H9 (cell line): ENCODE measurements around the gene TAS1R1. TPM values are rescaled to one million over a fixed set of nuclear protein-coding genes. Genes with fewer than 3 reads are reported as not detected.

Experiments used
- DNase-seq: peaks from one replicate; pipeline ENCODE4 v3.0.0-alpha.2; 2017
- H2AFZ ChIP-seq: one replicate; pipeline ENCODE4 v1.6.1; 2013; ENCODE audit warnings: mild to moderate bottlenecking, low read length, control low read depth, moderate library complexity
- H2AK5ac ChIP-seq: 2 replicates; pipeline ENCODE4 v1.6.1; 2013; ENCODE audit warnings: low read length, control low read depth, mixed read lengths; ENCODE audit not compliant: insufficient read length
- H2BK120ac ChIP-seq: one replicate; pipeline ENCODE4 v1.6.1; 2013; ENCODE audit warnings: low read depth, mild to moderate bottlenecking, low read length, control low read depth, inconsistent platforms; ENCODE audit not compliant: poor library complexity, severe bottlenecking
- H2BK12ac ChIP-seq: 2 replicates; pipeline ENCODE4 v1.6.1; 2013; ENCODE audit warnings: low read length, control low read depth, mixed read lengths, low read depth; ENCODE audit not compliant: insufficient read length
- H2BK15ac ChIP-seq: 2 replicates; pipeline ENCODE4 v1.6.1; 2013; ENCODE audit warnings: low read depth, low read length, control low read depth
- H2BK20ac ChIP-seq: one replicate; pipeline ENCODE4 v1.6.1; 2013; ENCODE audit warnings: low read depth, mild to moderate bottlenecking, low read length, control low read depth, inconsistent platforms; ENCODE audit not compliant: poor library complexity, severe bottlenecking
- H2BK5ac ChIP-seq: 2 replicates; pipeline ENCODE4 v1.6.1; 2013; ENCODE audit warnings: low read length, control low read depth, mixed read lengths; ENCODE audit not compliant: insufficient read length
- H3K14ac ChIP-seq: 2 replicates; pipeline ENCODE4 v1.6.1; 2013; ENCODE audit warnings: low read length, control low read depth; ENCODE audit not compliant: insufficient read depth
- H3K18ac ChIP-seq: 2 replicates; pipeline ENCODE4 v1.6.1; 2013; ENCODE audit warnings: low read depth, mild to moderate bottlenecking, mixed read lengths, low read length, control low read depth; ENCODE audit not compliant: insufficient read length
- H3K23ac ChIP-seq: 2 replicates; pipeline ENCODE4 v1.6.1; 2013; ENCODE audit warnings: low read length, control low read depth, mixed read lengths, low read depth; ENCODE audit not compliant: insufficient read length
- H3K23me2 ChIP-seq: 2 replicates; pipeline ENCODE4 v1.6.1; 2013; ENCODE audit warnings: low read depth, mild to moderate bottlenecking, mixed read lengths, low read length, control low read depth; ENCODE audit not compliant: insufficient read length, poor library complexity, severe bottlenecking
- H3K27ac ChIP-seq: 2 replicates; pipeline ENCODE4 v1.5.1; 2013; ENCODE audit warnings: low read length, control low read depth, mixed read lengths, low read depth; ENCODE audit not compliant: insufficient read length
- H3K27me3 ChIP-seq: 2 replicates; pipeline ENCODE4 v1.6.1; 2013; ENCODE audit warnings: low read length, control low read depth, inconsistent platforms; ENCODE audit not compliant: insufficient read depth
- H3K4ac ChIP-seq: 2 replicates; pipeline ENCODE4 v1.6.1; 2013; ENCODE audit warnings: low read depth, mild to moderate bottlenecking, control low read depth, inconsistent platforms, low read length, moderate library complexity
- H3K4me1 ChIP-seq: 2 replicates; pipeline ENCODE4 v1.6.1; 2013; ENCODE audit warnings: low read length, control low read depth, inconsistent platforms; ENCODE audit not compliant: insufficient read depth
- H3K4me2 ChIP-seq: 2 replicates; pipeline ENCODE4 v1.6.1; 2013; ENCODE audit warnings: low read length, control low read depth, mixed read lengths; ENCODE audit not compliant: insufficient read length, insufficient read depth
- H3K56ac ChIP-seq: 2 replicates; pipeline ENCODE4 v1.6.1; 2013; ENCODE audit warnings: low read depth, mild to moderate bottlenecking, mixed read lengths, low read length, control low read depth; ENCODE audit not compliant: insufficient read length
- H3K79me1 ChIP-seq: 2 replicates; pipeline ENCODE4 v1.6.1; 2013; ENCODE audit warnings: low read depth, mild to moderate bottlenecking, moderate library complexity, low read length, control low read depth, inconsistent platforms; ENCODE audit not compliant: insufficient read depth, poor library complexity, severe bottlenecking
- H3K79me2 ChIP-seq: 2 replicates; pipeline ENCODE4 v1.6.1; 2013; ENCODE audit warnings: low read length, control low read depth, inconsistent platforms; ENCODE audit not compliant: insufficient read depth
- H3K9ac ChIP-seq: 2 replicates; pipeline ENCODE4 v1.6.1; 2013; ENCODE audit warnings: low read length, control low read depth, mixed read lengths; ENCODE audit not compliant: insufficient read length; ENCODE audit errors: extremely low read depth
- H3K9me3 ChIP-seq: one replicate; pipeline ENCODE4 v1.6.1; 2013; ENCODE audit warnings: low read depth, low read length, inconsistent platforms; ENCODE audit not compliant: control insufficient read depth
- H3T11ph ChIP-seq: one replicate; pipeline ENCODE4 v1.6.1; 2013; ENCODE audit warnings: mild to moderate bottlenecking, low read length, control low read depth, inconsistent platforms
- H4K20me1 ChIP-seq: one replicate; pipeline ENCODE4 v1.6.1; 2013; ENCODE audit not compliant: control insufficient read depth, insufficient read length, insufficient read depth
- H4K5ac ChIP-seq: 2 replicates; pipeline ENCODE4 v1.6.1; 2013; ENCODE audit warnings: low read depth, mild to moderate bottlenecking, mixed read lengths, low read length, control low read depth; ENCODE audit not compliant: insufficient read length
- H4K8ac ChIP-seq: replicated peaks from 2 replicates; pipeline ENCODE4 v1.6.1; 2013; ENCODE audit warnings: low read length, control low read depth, mixed read lengths, low read depth; ENCODE audit not compliant: insufficient read length
- H4K91ac ChIP-seq: 2 replicates; pipeline ENCODE4 v1.6.1; 2013; ENCODE audit warnings: low read depth, mild to moderate bottlenecking, moderate library complexity, mixed read lengths, low read length, control low read depth; ENCODE audit not compliant: insufficient read length
- H3K27ac Mint-ChIP-seq, 3 experiments: 2 replicates in 2 of 3; 3 replicates in 1 of 3; pipeline ENCODE4 v1.8.0; 2020 to 2021; ENCODE audit warnings: mixed read lengths in 3 of 3, mild to moderate bottlenecking in 1 of 3, moderate library complexity in 1 of 3
- H3K27me3 Mint-ChIP-seq: 2 replicates; pipeline ENCODE4 v1.8.0; 2021; ENCODE audit warnings: low read depth, mild to moderate bottlenecking, moderate library complexity, mixed read lengths
- H3K36me3 Mint-ChIP-seq, 3 experiments: 2 replicates in 2 of 3; 3 replicates in 1 of 3; pipeline ENCODE4 v1.8.0; 2020 to 2021; ENCODE audit warnings: low read depth in 3 of 3, mixed read lengths in 3 of 3; ENCODE audit not compliant: insufficient read depth in 1 of 3
- H3K4me1 Mint-ChIP-seq, 2 experiments: 2 replicates each; pipeline ENCODE4 v1.8.0; 2020; ENCODE audit warnings: mixed read lengths in 2 of 2
- H3K4me3 Mint-ChIP-seq, 2 experiments: 2 replicates in 1 of 2; 3 replicates in 1 of 2; pipeline ENCODE4 v1.8.0; 2020 to 2021; ENCODE audit warnings: mild to moderate bottlenecking in 2 of 2, mixed read lengths in 2 of 2, moderate library complexity in 1 of 2
- H3K9me3 Mint-ChIP-seq, 2 experiments: 2 replicates in 1 of 2; 3 replicates in 1 of 2; pipeline ENCODE4 v1.8.0; 2020; ENCODE audit warnings: mild to moderate bottlenecking in 2 of 2, mixed read lengths in 2 of 2, moderate library complexity in 1 of 2
- CTCF ChIP-seq: fragments of 200-600 bp; sonication (generic); conservative IDR thresholded peaks from 3 replicates; pipeline ENCODE4 v1.8.0; 2021; ENCODE audit warnings: antibody characterized with exemption, mild to moderate bottlenecking
- WGBS: extraction: QIAGEN DNeasy Blood & Tissue Kit; methylation state at CpG from one replicate; pipeline ENCODE4 v1.1.7; 2013; ENCODE audit warnings: missing lambda C conversion rate, low lambda C conversion rate, mixed read lengths; ENCODE audit not compliant: insufficient read length; ENCODE audit errors: extremely low coverage; 5-methylcytosine and 5-hydroxymethylcytosine counted together
- total RNA-seq: library from RNA; stranded (reverse); gene quantifications from 2 replicates; pipeline ENCODE4 v1.2.1, GENCODE V29; 2021

TAS1R1 gene
- total RNA-seq, 1 experiment from 2014 or later = not detected

- Histone ChIP-seq H3K4me2 (peak overlapping the region; percentile 60), H2BK5ac (no peak overlapping the region), H2BK12ac (no peak overlapping the region), H3K56ac (no peak overlapping the region), H3K27me3 (no peaks in the 10 kb centered on the region), H4K91ac (no peak overlapping the region), H3K18ac (peak overlapping the region; percentile 78), H3K79me1 (peaks cover 4% of the 10 kb centered on the region), H3K14ac (peak overlapping the region; percentile 79), H3K4me1 (no peaks in the 10 kb centered on the region; the same call in 1 of the 2 replicates), H3K27ac (no peak overlapping the region), H2BK120ac (no peak overlapping the region), H3K9ac (peak overlapping the region; percentile 25), H3K4ac (no peak overlapping the region), H3K23ac (no peak overlapping the region), H2AFZ (no peak overlapping the region), H2BK15ac (no peak overlapping the region), H2AK5ac (no peak overlapping the region), H4K5ac (no peak overlapping the region), H4K8ac (no peak overlapping the region), H4K20me1 (no peaks in the 10 kb centered on the region), H3K9me3 (no peaks in the 10 kb centered on the region), H3T11ph (no peak overlapping the region), H3K79me2 (no peaks in the 10 kb centered on the region), H2BK20ac (no peak overlapping the region), H3K23me2 (peaks cover 7% of the 10 kb centered on the region)
- Mint-ChIP-seq H3K4me1 (peaks cover 15 to 18% of the 10 kb centered on the region in 2 experiments), H3K27ac (peak overlapping the region; percentile 82 to 94 (median 82); a peak in 5 of 7 replicates), H3K36me3 (peaks cover 0 to 14% (median 2%) of the 10 kb centered on the region in 3 experiments; a peak in 4 of 7 replicates), H3K27me3 (peaks cover 10% of the 10 kb centered on the region), H3K9me3 (no peaks in the 10 kb centered on the region; a peak in 1 of 5 replicates), H3K4me3 (peak overlapping the region; percentile 92 to 95)
- no CpG with 5 or more reads among the region's 30 CpGs for WGBS
- DNase-seq = no peak
- no peak for TF ChIP-seq CTCF
Observed at GRCh38 chr1:6580119-6580592, 25.0 kb downstream of the TAS1R1 start.
